Inflammatory macrophage (primary cell): ENCODE results near the gene PAK6.

Experiments
- DNase-seq, 2 donors: peaks; one replicate each; pipeline ENCODE4 v3.0.0-alpha.2; 2020 to 2022

The PAK6 gene

DNA sequence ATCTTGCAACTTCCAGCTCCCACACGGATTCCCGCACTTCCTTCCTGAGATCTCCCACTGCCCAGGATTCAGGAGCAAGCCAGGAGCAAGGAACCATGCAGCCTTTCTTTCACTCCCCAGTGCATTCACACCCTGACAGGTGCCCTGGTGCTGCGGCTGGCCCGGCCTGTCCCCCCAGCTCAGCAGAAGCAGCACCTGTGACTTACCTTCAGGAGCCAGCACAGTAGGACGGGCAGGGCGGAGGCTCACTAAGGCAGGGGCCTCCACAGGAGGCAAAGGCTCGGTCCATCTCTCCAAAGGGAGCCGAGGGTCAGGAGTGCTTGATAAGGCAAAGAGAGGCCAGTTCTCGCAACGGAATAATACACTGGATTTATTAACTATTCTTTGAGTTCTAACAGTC, 39.2 kb downstream of the PAK6 start:
- no peak for DNase-seq

GRCh38 chr15:40279437-40280141, 40.7 kb downstream of the PAK6 start:
- peak; percentile 55 to 58 for DNase-seq

- DNase-seq, result no peak
Observed at GRCh38 chr15:40280260-40281056, 41.6 kb downstream of the PAK6 start.

GRCh38 chr15:40281057-40281800, 42.4 kb downstream of the PAK6 start:
- DNase-seq, result no peak

GRCh38 chr15:40281801-40282146, 42.9 kb downstream of the PAK6 start:
- DNase-seq, result no peak

GRCh38 chr15:40282147-40282868, 43.4 kb downstream of the PAK6 start:
- DNase-seq, result peak; percentile 25 to 57

- peak in 1 of 2 donors; percentile 43 for DNase-seq
Observed at GRCh38 chr15:40282869-40283614, 44.2 kb downstream of the PAK6 start, which contains the start of gene ANKRD63. TSS of gene ANKRD63 (minus strand) at chr15:40283064. CDS start at chr15:40282586, 478 bp downstream.

DNA sequence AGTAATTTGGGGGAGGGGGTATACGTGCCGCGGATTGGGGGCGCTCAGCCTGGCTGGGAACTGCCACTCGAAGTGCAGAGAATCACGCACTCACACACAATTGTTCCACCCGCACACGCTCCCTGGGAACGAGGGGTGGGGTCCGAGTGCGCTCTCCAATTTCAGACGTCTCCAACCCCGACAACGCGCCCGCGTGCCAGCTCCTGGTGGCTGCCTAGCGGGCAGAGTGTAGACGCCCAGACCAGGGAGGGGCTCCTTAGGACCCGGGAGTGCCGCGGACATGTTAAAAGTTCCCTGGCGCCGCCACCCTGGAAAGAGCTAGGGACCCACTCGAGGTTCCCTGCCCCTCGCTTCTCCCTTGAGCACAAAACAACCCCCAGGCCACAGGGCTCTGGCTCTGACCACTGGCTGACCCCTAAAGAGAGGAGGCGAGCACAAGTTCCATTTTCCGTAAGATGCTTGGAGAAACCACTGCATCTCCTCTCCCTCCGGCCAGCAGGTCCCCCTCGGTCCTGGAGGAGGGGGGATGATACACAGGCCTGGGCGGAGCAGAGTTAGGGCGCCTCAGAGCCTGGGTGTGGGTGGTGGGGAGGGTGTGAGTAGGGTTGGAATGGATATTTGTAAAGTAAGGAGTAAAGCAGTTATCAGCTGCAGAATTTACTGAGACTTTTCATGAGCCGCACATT, 44.9 kb downstream of the PAK6 start:
- DNase-seq, result no peak

DNA sequence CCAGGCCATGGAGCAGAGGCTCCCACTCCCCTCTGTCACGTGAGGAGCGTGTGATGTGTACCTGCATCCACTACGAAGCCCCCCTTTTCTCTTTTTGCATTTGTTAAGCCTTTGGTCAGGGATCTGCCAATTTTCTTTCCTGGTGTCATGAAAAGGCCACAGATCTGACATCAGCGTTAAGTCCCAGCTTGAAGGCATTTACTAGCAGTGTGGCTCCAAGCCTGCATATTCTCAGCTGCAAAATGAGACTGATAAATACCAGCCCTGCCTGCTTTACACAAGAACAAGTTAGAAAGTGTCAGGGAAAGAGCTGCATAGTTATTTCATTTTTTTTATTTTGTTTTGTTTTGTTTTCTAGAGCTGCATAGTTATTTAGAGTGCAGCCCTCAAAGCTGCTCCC, 46.3 kb downstream of the PAK6 start:
- no peak for DNase-seq

GRCh38 chr15:40285554-40286011, 46.7 kb downstream of the PAK6 start:
- DNase-seq, result peak; percentile 29 to 37

GRCh38 chr15:40286061-40286532, 47.2 kb downstream of the PAK6 start:
- DNase-seq, result peak; percentile 69 to 84

DNA sequence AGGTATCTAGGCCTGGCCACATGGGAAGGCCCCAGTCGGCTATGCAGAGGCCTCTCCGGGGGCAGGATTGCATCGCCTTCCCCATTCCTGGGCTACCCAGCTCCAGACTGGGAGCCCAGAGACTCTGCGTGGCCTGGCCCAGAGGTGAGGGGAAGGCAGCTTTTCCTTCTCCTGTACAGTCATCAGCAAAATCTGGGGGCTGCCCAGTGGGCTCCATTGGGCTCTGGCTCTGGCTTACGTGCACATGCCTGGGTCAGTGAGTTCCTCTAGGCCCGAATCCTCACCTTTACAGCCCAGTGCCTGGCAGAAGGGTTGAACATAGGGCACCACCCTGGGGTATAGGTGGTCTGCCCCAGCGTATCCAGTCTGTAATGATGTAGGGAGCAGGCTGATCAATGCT, 47.9 kb downstream of the PAK6 start:
- DNase-seq, result peak in 1 of 2 donors; percentile 41

DNA sequence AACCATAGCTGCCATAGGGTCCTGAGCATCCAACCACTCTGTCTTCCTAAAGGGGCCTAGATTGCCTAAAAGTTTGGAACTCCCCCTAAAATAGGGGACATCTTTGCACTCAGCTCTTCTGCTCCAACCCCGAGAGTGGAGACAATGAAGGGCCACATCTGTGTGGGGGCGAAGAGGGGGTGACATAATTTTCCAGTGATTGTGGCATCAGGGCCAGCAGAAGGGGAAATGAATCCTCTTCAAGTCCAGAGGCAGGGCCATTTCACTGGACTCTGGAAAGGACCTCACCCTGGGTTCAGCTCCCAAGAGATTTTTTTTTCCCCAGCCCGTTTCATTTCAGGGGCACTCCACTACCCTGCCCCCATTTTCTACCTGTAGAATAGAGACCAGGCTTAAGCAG, 48.6 kb downstream of the PAK6 start:
- peak; percentile 63 to 72 for DNase-seq

GRCh38 chr15:40287968-40288367, 49.1 kb downstream of the PAK6 start:
- no peak for DNase-seq

DNA sequence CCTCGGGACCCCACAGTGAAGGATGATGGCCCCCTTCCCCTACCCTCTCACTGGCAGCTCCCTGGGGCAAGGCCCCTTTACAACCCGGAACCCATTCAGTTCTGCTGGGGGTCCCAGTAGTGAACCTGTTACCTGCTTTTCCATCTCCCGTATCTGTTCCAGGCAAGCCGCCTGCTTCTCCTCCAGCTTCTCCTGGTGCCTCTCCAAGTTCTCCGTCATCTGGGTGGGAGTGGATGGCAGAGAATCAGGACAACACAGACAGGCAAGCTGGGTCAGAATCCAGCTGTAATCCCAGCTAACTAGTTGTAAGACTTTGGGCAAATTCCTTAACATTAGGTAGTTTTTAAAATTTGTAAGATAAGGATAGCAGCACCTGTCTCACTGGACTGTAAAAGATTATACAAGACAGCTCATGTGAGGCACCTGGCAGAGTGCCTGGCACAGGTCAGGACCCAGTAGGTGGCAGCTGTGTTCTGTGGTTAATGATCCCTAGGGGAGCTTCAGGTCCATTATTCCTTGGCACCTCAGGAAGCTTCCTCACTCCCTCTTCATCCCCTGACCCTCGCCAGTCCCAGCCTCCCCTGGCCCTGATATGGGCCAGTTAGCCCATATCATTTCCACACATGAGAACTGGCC, 50.4 kb downstream of the PAK6 start:
- DNase-seq, result no peak

- DNase-seq, result no peak
Observed at GRCh38 chr15:40290545-40290917, 51.7 kb downstream of the PAK6 start.

GRCh38 chr15:40290918-40291574, 52.2 kb downstream of the PAK6 start:
- DNase-seq, result no peak

GRCh38 chr15:40292246-40292645, 53.4 kb downstream of the PAK6 start:
- DNase-seq, result no peak

GRCh38 chr15:40293006-40293405, 54.1 kb downstream of the PAK6 start:
- no peak for DNase-seq
